ENCODE data around the gene BEND3.

Gene BEND3

GRCh38 chr6:107132330-107132954 is 17.1 kb upstream of the BEND3 start:
- Histone ChIP-seq H3K4me3 (ENCODE audit: low read length, poor library complexity, severe bottlenecking) (no peak overlapping the region), H3K4me2 (ENCODE audit: low read depth, low read length, poor library complexity, severe bottlenecking) (no peak overlapping the region), H3K4me1 (ENCODE audit: insufficient read depth, low read length, poor library complexity, severe bottlenecking) (peaks cover 8% of the 10 kb centered on the region), H3K27me3 (ENCODE audit: insufficient read depth, low read length, poor library complexity, severe bottlenecking) (no peaks in the 10 kb centered on the region), H3K36me3 (ENCODE audit: insufficient read depth, low read length) (no peaks in the 10 kb centered on the region), H3K9me3 (ENCODE audit: insufficient read depth, low read depth, low read length) (no peaks in the 10 kb centered on the region), H3F3A (ENCODE audit: low read depth) (no peaks in the 10 kb centered on the region), H3K9me2 (replicated peaks; ENCODE audit: low read depth, low read length) (no peaks in the 10 kb centered on the region), H3K9ac (ENCODE audit: low read depth, low read length, poor library complexity, severe bottlenecking) (no peak overlapping the region), H3K79me2 (ENCODE audit: insufficient read depth, low read length) (no peaks in the 10 kb centered on the region), H4K20me1 (ENCODE audit: insufficient read depth, low read length, poor library complexity, severe bottlenecking) (no peaks in the 10 kb centered on the region), H2AFZ (ENCODE audit: low read length) (no peak overlapping the region)
- TF ChIP-seq CTCF (conservative IDR thresholded peaks at IDR 0.05; ENCODE audit: low read length) (peak; percentile 72), EZH2phosphoT487 (IDR thresholded peaks at IDR 0.05; ENCODE audit: borderline replicate concordance) (no peak)

- H3K9me3 ChIP-seq (ENCODE audit: insufficient read depth, low read depth, low read length): no peaks in the 10 kb centered on the region
- no peaks in the 10 kb centered on the region for H3K36me3 ChIP-seq (ENCODE audit: insufficient read depth, low read length)
- no peaks in the 10 kb centered on the region for H4K20me1 ChIP-seq (ENCODE audit: insufficient read depth, low read length, poor library complexity, severe bottlenecking)
- no peak overlapping the region for H2AFZ ChIP-seq (ENCODE audit: low read length)
- no peak overlapping the region for H3K4me3 ChIP-seq (ENCODE audit: low read length, poor library complexity, severe bottlenecking)
- no peaks in the 10 kb centered on the region for H3K27me3 ChIP-seq (ENCODE audit: insufficient read depth, low read length, poor library complexity, severe bottlenecking)
- H3K9ac ChIP-seq (ENCODE audit: low read depth, low read length, poor library complexity, severe bottlenecking): no peak overlapping the region
- H3K79me2 ChIP-seq (ENCODE audit: insufficient read depth, low read length): no peaks in the 10 kb centered on the region
- no peak for TF ChIP-seq EZH2phosphoT487 (IDR thresholded peaks at IDR 0.05; ENCODE audit: borderline replicate concordance)
- no peak for TF ChIP-seq CTCF (conservative IDR thresholded peaks at IDR 0.05; ENCODE audit: low read length)
- H3K4me1 ChIP-seq (ENCODE audit: insufficient read depth, low read length, poor library complexity, severe bottlenecking): peaks cover 8% of the 10 kb centered on the region
- no peaks in the 10 kb centered on the region for H3K9me2 ChIP-seq (replicated peaks; ENCODE audit: low read depth, low read length)
- H3K4me2 ChIP-seq (ENCODE audit: low read depth, low read length, poor library complexity, severe bottlenecking): no peak overlapping the region
- H3F3A ChIP-seq (ENCODE audit: low read depth): no peaks in the 10 kb centered on the region
These were observed 14.1 kb upstream of the BEND3 start for GRCh38 chr6:107129370-107129925.

GRCh38 chr6:107128577-107128976 is 13.3 kb upstream of the BEND3 start:
- H3K4me1 ChIP-seq (ENCODE audit: insufficient read depth, low read length, poor library complexity, severe bottlenecking): peaks cover 8% of the 10 kb centered on the region
- H3K4me3 ChIP-seq (ENCODE audit: low read length, poor library complexity, severe bottlenecking): no peak overlapping the region
- H3K79me2 ChIP-seq (ENCODE audit: insufficient read depth, low read length): no peaks in the 10 kb centered on the region
- H3K27me3 ChIP-seq (ENCODE audit: insufficient read depth, low read length, poor library complexity, severe bottlenecking): no peaks in the 10 kb centered on the region
- H3K4me2 ChIP-seq (ENCODE audit: low read depth, low read length, poor library complexity, severe bottlenecking): no peak overlapping the region
- TF ChIP-seq CTCF (conservative IDR thresholded peaks at IDR 0.05; ENCODE audit: low read length): no peak
- TF ChIP-seq EZH2phosphoT487 (IDR thresholded peaks at IDR 0.05; ENCODE audit: borderline replicate concordance): no peak
- H3K9me3 ChIP-seq (ENCODE audit: insufficient read depth, low read depth, low read length): no peaks in the 10 kb centered on the region
- H2AFZ ChIP-seq (ENCODE audit: low read length): no peak overlapping the region
- H3F3A ChIP-seq (ENCODE audit: low read depth): no peaks in the 10 kb centered on the region
- no peaks in the 10 kb centered on the region for H3K9me2 ChIP-seq (replicated peaks; ENCODE audit: low read depth, low read length)
- H4K20me1 ChIP-seq (ENCODE audit: insufficient read depth, low read length, poor library complexity, severe bottlenecking): no peaks in the 10 kb centered on the region
- H3K9ac ChIP-seq (ENCODE audit: low read depth, low read length, poor library complexity, severe bottlenecking): no peak overlapping the region
- H3K36me3 ChIP-seq (ENCODE audit: insufficient read depth, low read length): no peaks in the 10 kb centered on the region

Measured in Loucy (cell line).